Measurements from ENCODE around the gene FAM168B.

FAM168B gene

GRCh38 chr2:131127076-131127475, 33.8 kb upstream of the FAM168B start:
- ChIA-PET CTCF (interaction anchor here (1.7 kb wide), 1 partner anchor 9 kb away, joined by 5 read pairs; no protein-coding TSS in a partner anchor), POLR2A (no interaction called here)
- no peak for DNase-seq (ENCODE audit: extremely low spot score)
- no peak for TF ChIP-seq CTCF (IDR thresholded peaks at IDR 0.05; ENCODE audit: control extremely low read depth, extremely low read depth, low read depth, missing control alignments)

- CTCF ChIA-PET = interaction anchor here (1.7 kb wide), 1 partner anchor 8 kb away, joined by 5 read pairs; no protein-coding TSS in a partner anchor
- POLR2A ChIA-PET = no interaction called here
- no peak for TF ChIP-seq CTCF (IDR thresholded peaks at IDR 0.05; ENCODE audit: control extremely low read depth, extremely low read depth, low read depth, missing control alignments)
- no peak for DNase-seq (ENCODE audit: extremely low spot score)
These were observed 33.2 kb upstream of the FAM168B start for GRCh38 chr2:131126436-131126835.

GRCh38 chr2:131125195-131125757, 32.0 kb upstream of the FAM168B start:
- TF ChIP-seq CTCF (IDR thresholded peaks at IDR 0.05; ENCODE audit: control extremely low read depth, extremely low read depth, low read depth, missing control alignments) = no peak
- POLR2A ChIA-PET = no interaction called here
- CTCF ChIA-PET = no interaction called here
- no peak for DNase-seq (ENCODE audit: extremely low spot score)

GRCh38 chr2:131123192-131123591, 29.9 kb upstream of the FAM168B start:
- DNase-seq (ENCODE audit: extremely low spot score) = no peak

GRCh38 chr2:131122496-131122895, 29.2 kb upstream of the FAM168B start:
- ChIA-PET CTCF (interaction anchor here (1.1 to 1.8 kb wide), 3 partner anchors 11 to 14 kb away, joined by 3 to 5 read pairs (median 4); no protein-coding TSS in a partner anchor), POLR2A (no interaction called here)
- TF ChIP-seq CTCF (IDR thresholded peaks at IDR 0.05; ENCODE audit: control extremely low read depth, extremely low read depth, low read depth, missing control alignments) = no peak
- DNase-seq (ENCODE audit: extremely low spot score) = no peak

More at GRCh38 chr2:131123192-131123591, 29.9 kb upstream of the FAM168B start:
- CTCF ChIA-PET = interaction anchor here (1.1 to 1.8 kb wide), 3 partner anchors 10 to 15 kb away, joined by 3 to 5 read pairs (median 4); no protein-coding TSS in a partner anchor
- TF ChIP-seq CTCF (IDR thresholded peaks at IDR 0.05; ENCODE audit: control extremely low read depth, extremely low read depth, low read depth, missing control alignments) = no peak
- POLR2A ChIA-PET = no interaction called here

- TF ChIP-seq CTCF (IDR thresholded peaks at IDR 0.05; ENCODE audit: control extremely low read depth, extremely low read depth, low read depth, missing control alignments) = no peak
- DNase-seq (ENCODE audit: extremely low spot score) = no peak
- ChIA-PET POLR2A (no interaction called here), CTCF (no interaction called here)
These were observed 28.2 kb upstream of the FAM168B start for GRCh38 chr2:131121464-131121863.

Data from GM10248 (cell line).